GM18907 (cell line): ENCODE results near the gene NCKAP5.
"Not testable (repeated sequence)": the region's sequence is repeated elsewhere in the genome, so short reads cannot be mapped to it uniquely, and the experiment has no call there.

Experiments used
- ATAC-seq: cut with Tn5 transposase; IDR thresholded peaks from one replicate; pipeline ENCODE4 v1.9.1; 2021; ENCODE audit warnings: mild to moderate bottlenecking, moderate library complexity; ENCODE audit not compliant: unreplicated experiment

The NCKAP5 gene

DNA sequence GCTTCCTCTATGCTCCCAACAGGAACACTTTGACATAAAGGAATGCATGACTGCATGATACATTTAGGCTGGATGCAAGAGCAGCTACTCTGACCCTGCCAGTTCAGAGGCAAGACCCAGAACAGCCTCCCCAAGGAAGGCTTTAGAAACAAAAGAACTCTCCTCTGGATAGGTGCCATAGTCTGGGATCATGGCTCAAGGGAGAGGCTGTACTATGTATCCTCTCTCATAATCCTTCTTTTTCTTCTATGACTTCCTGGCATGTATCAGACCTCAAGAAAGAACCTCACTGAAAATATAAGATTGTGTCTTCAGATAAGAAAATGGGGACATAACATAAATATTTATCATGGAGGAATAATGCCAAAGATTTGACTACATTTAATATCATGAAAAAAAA, 704.3 kb downstream of the NCKAP5 start:
- no peak for ATAC-seq

DNA sequence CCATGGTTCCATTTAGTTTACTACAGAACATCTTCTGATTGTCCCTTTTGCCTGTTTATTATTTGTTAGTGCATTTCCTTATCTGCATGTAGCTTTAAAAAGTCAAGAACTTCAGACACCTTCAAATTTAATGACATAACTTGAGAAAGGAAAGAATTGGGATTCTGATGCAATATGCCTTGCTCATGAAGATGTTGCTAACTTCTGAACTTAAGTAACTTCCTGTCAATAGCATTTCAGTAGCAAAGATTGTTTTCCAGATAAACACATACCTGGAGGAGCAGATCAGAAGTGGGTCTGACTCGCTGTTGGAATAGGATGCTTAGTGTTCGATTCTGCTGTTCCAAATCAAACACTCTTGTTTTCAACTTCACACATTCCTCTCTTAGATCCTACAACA, 708.0 kb downstream of the NCKAP5 start:
- ATAC-seq: no peak

DNA sequence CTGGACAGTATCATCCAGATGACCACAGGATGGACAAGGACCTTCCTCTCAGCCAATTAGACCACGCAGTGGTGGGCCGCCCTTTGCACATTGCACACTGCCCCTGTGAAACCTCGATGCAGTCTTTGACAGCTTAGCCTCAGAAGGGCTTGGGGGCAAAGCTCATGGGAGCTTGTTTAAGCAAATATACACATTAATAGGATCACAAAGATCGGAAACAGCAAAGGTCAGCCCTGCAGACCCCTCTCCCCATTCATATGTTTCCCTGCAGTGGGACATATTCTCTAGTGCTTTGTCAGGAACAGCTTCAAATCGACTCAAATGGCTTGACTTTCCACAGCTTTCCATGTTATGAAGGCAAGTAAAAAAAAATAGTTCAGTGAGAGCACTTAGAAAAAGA, 708.7 kb downstream of the NCKAP5 start:
- no peak for ATAC-seq

DNA sequence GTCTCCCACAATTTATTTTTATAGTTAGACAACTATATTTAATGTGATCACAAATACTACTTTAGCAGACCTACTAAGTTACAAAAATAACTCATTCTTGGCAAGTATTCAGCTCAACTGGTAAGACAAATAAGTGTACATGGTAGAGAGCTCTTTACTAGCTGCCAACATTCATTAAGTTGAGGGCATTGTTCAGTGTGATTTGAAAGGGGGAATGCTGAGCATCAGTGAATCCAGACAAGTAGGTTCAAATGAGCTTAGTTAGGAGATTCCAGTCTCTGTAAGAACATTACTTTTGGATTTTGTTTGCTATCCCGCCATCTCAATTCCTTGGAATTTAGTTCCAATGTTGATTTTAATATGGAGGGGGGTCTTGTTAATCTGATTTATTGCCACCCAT, 710.9 kb downstream of the NCKAP5 start:
- no peak for ATAC-seq

DNA sequence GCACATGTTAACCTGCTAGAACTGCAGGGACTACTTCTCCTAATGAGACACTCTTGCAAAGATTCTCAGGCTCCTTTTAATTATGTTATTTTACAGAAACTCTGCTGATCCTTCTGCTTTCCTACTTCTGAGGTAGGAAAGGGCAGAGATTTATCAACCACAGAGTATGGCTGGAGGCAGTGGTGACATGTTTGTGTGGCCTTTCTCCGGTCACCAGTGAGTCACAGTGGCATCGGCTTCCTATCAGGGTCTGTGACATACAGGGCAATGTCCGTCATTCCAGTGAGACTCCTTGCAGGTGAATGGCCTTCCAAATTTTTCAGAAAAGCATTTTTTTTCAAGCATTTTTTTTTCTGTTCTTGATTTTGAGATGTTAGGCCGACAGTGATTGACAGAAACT, 717.6 kb downstream of the NCKAP5 start:
- no peak for ATAC-seq

DNA sequence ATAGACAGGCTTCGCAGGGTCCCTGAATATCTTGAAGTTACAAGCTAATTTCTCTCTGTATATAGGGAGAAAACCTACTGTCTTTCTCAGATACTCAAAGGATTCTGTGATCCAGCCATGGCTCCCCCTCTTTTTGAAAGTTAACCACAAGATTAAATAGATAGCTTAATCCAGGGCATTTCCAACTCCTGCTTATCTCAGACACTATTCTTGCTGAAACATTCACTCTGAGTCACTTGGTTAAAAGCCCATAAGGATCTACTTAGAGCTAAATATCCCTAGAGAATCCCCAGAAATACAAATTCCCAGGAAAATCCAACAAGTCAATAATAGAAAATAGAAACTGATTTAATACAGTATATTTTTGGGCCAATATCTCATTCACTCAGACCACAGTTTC, 719.1 kb downstream of the NCKAP5 start:
- no peak for ATAC-seq

DNA sequence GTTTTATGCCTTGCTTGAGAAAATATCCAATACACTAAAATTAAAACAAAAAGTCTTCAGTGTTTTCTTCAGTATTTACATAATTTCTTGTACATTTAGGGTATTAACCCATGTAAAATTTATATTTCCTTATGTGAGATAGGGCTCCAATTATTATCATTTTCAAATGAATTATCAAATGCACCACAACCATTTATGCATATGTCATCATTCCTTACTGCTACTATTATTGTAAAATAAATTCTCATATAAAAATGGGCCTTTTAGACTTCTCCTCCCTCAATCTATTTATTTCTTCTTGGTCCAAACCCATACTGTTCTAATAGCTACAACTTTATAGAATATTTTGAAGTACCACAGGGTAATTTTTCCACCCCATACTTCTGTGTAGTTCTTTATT, 722.9 kb downstream of the NCKAP5 start:
- no peak for ATAC-seq

DNA sequence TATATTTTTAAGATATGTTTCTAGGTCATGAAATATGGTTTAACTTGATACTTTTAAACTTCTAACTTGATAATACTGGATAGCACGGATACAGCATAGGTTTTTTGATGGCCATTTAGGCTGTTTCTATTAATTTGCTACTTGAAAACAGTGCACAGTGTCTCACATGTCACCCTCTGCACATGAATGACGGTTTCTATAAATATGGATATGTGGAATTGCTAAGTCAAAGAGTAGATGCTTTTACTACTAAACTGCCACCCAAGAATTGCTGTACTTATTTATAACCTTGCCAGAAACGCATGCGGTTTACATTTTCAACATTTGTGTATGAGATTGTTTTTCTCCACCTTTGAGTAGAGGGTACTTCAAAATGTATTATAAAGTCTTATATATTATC, 723.7 kb downstream of the NCKAP5 start:
- no peak for ATAC-seq

DNA sequence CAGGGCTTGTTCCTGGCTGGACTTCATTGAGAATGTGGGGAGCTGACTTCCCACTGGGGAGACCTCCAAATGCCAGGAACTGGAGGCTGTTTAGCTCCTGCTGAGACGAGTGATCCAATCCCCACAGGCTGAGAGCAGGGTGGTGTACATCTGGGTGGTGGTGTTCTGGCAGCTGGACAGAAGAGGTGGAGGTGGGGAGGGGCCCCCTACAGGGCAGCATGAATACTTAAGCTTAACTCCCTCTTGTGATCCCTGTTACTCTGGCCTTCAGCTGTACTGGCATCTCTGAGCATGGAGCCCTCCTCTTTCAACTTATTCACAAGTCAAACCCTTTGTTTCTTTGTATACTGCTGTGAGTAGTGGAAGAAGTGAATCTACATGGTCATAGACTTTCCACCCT, 730.5 kb downstream of the NCKAP5 start:
- no peak for ATAC-seq

DNA sequence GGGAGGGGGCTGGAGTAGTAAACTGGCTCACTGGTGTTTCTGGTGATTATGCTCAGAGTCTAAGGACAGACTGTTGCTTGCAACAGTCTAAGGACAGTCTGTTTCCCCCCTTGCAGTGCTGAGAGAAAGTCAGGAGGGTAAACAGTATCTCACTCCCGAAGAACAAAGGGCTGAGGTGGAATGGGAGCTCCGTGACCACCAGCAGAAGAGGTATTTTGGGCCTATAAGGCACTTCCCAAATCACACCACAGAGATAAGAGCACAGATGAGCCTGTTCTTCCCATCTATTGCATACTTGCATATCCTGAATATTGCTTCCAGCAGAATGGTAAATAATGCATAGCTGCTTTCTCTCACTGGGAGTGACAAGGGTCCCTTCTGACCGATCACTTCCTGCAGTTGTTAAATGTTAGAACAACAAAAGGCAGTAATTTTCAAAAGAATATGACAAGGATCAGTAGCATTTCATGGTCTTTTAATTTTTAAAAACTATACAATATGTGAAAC, 737.9 kb downstream of the NCKAP5 start:
- ATAC-seq: no peak

DNA sequence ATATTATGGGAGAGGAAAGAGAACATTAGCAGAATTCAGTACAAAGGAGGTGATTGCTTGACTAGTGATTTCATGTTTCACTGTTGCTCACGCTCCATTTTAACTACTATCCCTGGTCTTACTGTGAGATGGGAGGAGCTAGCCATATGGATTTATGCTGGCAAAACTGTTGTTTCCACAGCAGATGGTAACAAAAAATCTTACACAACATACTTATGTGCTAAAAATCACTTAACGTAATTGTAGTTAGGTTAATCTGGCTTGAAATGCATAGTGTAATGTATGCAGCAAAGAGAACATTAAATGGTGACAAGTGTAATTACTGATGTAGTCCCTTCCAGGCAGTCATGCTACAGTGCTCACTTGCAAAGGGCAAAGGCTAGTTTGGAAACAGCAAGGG, 742.7 kb downstream of the NCKAP5 start:
- no peak for ATAC-seq

DNA sequence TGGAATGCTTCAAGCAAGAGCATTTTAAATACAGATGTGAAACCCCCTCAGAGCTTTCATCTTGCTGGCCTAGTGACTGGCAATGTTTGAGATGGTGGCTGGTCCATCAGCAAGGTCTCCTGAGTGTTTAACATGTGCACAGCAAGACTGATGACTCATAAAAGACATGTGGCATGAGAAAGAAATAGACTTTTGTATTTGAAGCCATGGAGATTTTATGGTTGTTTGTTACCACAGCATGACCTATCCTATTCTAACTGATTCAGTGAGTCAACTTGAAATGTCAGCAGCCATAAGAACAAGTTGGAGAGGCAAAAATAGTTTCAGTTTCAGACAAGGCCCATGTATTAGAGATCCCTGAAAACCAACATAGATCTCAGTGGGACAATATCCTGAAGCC, 743.5 kb downstream of the NCKAP5 start:
- ATAC-seq: peak; percentile 73

DNA sequence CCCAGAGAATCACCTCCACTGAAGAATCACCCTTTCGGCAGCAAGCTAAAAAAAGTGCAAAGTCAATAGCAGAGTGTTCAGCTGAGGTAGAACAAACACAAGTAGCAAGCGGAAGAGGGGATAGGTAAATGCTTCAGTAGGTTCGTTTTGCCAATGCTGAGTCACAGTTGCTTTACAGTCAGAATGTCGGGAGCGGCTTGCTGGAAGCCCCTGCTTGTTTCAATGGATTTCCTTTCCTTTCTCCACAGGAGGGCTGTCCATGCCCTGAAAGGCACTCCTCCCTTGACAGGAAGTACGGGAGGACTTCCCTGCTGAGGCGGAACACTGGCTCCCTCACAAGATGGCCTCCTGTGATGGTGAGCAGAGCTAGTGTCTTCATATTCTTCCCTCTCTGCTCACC, 752.0 kb downstream of the NCKAP5 start:
- ATAC-seq: no peak

DNA sequence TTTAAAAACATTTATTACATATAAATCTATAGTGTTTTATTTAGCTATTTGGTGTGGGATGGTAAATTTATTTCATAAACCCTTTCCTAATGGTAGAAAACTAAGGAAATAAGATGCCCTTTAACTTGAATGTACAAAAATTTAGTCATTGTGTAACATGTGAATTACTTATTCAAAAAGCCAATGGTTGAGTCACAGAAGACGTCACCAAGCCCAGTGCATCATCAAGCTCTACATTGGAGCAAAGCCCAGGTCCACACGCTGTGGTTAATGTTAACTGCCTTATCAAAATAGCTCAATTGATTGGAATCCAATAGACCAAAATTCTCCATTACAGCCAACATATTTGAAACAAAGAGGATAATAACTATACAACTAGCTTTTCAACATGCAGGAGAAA, 752.7 kb downstream of the NCKAP5 start:
- no peak for ATAC-seq

DNA sequence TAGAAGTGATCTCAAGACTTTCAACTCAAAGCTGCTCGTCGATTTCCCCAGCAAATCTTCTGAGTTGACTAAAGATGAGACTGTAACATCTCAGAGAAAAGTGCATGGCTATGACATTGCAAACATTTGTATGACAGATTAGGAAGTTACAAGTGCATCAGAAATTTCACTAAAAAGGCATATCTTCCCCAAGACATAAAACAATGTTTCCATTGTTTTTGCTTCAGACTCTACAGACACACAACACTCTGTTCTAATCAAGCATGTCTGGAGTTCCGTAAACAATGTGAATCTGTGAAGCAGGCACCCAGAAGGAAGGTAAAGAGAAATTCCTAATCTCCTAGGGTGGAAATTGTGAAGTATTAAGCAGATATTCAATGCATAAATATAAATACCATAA, 753.6 kb downstream of the NCKAP5 start:
- ATAC-seq: no peak

DNA sequence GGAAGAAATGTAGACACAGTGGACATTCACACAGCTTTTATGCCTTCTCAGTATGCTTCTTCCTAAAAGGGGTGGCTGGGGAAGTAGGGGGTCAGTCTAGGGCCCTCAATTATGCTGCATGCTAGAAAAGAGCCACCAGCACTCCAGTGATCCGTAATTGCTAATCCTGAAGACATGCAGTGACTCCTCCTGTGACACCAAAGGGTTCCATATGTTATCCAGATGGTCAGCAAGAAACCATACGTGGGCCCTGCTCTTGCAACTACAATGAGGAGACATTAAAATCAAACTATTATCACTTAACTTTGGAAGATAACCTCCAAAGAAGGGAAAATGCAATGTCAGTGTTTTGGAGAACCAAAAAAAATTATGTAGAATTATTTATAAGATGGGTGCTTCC, 754.8 kb downstream of the NCKAP5 start:
- ATAC-seq: no peak

DNA sequence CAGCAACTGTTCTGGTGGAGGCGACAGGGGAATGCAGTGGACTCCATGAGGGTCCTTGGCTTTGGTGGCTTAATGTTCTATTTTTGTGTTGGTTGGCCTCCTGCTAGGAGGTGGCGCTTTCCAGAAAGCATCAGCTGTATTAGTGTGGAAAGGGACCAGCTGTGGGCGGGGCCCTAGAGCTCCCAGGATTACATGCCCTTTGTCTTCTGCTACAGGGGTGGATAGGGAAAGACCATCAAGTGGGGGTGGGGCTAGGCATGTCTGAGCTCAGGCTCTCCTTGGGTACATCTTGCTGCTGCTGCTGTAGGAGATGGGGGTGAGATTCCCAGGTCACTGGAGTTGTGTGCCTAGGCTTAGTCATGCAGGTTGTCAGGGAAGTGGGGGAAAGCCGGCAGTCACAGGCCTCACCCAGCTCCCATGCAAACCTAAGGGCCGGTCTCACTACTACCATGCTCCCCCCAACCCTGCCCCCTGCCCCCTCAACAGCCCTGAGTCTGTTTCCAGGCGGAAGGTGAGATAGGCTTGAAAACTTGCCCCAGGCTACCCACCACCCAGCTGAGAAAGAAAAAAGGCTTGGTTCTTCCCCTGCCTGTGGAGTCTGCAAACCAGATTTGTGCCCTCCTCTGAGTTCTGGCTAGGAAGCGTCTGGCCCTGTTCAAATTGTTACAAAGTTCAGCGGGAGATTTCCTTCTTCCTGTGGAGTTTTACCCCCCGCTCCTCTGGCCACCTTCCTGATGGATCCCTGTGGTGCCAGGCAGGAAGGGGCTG, 756.9 kb downstream of the NCKAP5 start:
- no peak for ATAC-seq

DNA sequence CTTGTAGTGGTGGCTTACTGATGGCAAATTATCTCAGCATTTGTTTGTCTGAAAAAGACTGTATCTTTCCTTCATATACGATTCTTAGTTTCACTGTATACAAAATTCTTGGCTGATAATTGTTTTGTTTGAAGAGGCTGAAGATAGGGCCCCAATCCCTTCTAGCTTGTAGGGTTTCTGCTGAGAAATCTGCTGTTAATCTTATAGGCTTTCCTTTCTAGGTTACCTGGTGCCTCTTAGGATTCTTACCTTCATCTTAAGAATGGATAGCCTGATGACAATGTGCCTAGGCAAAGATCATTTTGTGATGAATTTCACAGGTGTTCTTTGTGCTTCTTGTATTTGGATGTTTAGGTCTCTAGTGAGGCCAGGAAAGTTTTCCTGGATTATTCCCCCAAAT, 758.3 kb downstream of the NCKAP5 start:
- not testable (repeated sequence) for ATAC-seq

DNA sequence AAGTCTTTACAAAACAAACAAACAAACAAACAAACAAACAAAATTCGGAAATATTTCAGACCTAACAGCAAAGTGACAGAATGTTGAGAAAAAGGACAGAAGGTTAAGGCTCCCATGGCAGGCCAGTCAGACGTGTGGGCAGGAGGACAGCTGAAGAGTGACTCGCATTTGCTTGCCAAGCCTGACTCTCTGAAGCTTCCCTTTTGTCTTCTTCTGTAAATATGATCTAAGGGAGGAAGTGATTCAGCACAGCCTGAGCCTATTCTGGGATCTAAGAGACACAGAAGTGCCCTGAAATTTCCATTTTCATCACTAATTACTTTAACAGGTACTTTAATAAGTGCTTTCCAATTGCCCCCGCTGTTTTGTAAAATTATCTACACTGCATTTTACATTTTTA, 764.2 kb downstream of the NCKAP5 start:
- no peak for ATAC-seq

DNA sequence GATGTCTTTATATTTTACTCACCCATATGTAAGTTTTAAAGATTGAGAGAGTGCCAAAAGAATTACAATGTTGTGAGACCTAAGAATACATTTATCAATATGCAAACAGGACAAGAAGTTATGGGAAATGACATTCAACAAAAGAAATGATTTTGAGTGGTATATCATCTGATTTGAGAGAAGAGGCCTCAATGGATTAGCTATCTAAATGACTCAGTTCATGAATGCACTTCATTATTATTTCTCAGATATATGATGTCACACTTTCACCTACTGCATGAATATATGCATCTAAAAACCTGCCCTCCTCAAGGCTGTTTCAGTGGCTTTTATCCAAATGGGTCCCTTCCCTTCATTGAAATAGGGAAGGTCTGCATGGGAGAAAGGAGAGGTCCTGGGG, 769.9 kb downstream of the NCKAP5 start:
- ATAC-seq: no peak

DNA sequence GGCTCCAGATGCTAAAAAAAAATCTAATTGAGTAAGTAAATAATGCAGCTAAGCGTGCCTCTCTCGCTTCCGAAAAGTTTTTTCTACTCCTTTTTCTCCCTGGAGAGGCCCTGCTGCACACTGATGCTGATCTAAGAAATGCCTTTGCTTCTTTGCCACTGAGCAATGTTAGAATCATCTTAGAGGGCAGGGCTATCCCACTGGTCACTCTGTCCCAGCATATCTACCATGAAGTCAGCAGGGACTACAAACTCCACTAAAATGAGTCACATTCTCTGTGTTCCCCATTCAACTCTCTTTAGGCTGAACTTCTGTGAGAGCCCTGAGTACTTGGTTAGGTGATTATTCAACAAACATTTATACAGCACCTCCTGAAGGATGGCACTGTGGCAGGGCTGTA, 770.7 kb downstream of the NCKAP5 start:
- no peak for ATAC-seq

DNA sequence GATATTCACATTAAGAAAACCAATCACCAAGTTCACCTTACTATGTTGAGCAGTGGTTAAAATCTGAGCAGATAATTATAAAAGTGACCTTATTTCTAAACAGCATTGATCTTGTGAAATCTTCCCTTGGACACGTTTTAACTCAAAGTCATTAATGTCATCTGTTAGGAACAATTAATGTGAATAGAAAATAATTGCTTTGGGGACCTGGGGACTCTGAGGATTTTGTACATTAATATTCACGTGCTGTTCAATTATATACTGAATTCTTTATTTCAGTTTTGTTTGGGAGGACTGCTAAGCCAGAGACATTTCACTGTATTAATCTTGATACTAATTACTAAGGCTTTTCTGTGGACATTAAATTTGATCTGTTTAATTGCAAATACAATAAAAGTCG, 771.2 kb downstream of the NCKAP5 start:
- ATAC-seq: no peak

DNA sequence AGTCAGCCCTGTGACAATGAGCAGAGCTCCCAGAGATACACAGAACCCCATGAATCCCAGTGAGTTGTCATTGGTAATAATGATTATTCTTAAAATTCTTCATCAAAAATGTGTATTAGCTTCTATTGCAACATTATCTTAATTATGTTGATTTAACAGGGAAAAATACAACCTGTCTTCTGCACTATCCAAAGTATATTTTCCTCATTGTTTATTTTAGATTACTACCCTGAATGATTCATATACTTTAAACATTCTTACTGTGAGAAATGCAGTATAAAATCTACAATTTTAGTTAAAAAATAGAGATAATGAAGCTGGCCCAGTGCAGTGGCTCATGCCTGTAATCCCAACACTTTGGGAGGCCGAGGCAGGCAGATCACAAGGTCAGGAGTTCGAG, 773.0 kb downstream of the NCKAP5 start:
- no peak for ATAC-seq
